GM19397 (cell line): ENCODE data around the gene SMCO2.

Experiments used
- ATAC-seq: cut with Tn5 transposase; IDR thresholded peaks from one replicate; pipeline ENCODE4 v1.9.1; 2021; ENCODE audit warnings: mild to moderate bottlenecking, moderate library complexity; ENCODE audit not compliant: unreplicated experiment

The SMCO2 gene

GRCh38 chr12:27549236-27549800 lies 102.8 kb downstream of the SMCO2 start:
- no peak for ATAC-seq

- no peak for ATAC-seq
These were observed 103.5 kb downstream of the SMCO2 start for GRCh38 chr12:27549801-27550652.

DNA sequence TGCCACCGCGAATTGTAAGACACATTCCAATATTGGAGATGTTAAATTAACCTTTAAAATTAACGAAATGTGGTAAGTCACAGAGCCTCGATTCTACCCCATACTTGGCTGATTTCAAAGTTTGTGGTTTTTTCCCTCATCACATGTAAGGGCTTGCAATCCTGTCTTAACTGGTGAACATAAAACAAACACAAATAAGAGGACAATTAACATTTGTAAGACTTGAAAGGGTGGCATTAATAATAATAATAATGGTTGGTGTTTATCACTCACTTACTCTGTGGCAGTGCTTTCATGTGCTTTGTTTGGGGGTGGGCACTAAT lies 104.1 kb downstream of the SMCO2 start:
- ATAC-seq = no peak

DNA sequence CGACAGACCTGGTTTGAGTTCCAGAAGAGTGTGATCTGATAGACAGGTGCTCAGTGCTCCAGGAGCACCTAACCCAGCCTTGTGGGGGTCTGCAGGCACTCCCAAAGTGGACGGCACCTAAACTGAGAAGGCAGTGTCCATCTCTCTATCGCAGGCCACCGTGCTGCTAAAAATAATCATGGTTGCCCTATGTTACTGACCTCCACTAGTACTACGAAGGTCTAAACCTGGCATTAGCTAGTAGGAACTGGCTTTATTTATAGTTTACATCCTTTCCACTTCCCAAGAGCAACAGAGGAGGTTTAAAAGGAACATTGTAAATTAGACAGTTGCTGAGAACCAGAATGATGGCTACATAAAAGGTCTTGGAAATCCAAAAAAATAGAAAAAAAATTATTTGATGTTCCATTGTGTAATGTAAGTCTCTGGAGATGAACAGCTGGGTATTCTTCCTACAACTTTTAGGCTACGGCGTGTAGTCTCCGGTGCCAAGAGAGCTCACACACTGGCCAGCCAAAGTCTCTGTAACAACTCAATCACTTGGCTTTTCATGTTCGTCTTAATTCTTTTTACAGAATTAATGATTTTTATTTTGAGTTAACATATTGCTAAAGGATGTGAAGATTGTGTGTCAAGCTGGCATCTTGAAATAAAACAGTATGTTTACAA lies 104.8 kb downstream of the SMCO2 start:
- ATAC-seq = no peak
